Measurements from ENCODE around the gene ORAI2. TPM values are rescaled to one million over a fixed set of nuclear protein-coding genes. Genes with fewer than 3 reads are reported as not detected.

ORAI2 gene
- total and polyA plus RNA-seq, 10 of the 15 experiments (the other 5 are each of a cell fraction or from before 2014, with no cell fraction given) = 5.8 to 111 (median 46.9) TPM

GRCh38 chr7:102424787-102425218, 8.6 kb upstream of the ORAI2 start (continued):
- TF ChIP-seq WRNIP1 (IDR thresholded peaks at IDR 0.05; ENCODE audit: borderline replicate concordance, low read depth, low read length) (no peak), JUNB (IDR thresholded peaks at IDR 0.05) (no peak), YY1 (IDR thresholded peaks at IDR 0.05; ENCODE audit: low read depth, low read length) (0 out of 2 replicates have a peak, but pooled peaks have one; percentile 34), MEF2B (IDR thresholded peaks at IDR 0.05; ENCODE audit: partially characterized antibody, poor library complexity, severe bottlenecking) (peak; percentile 80), EZH2 (IDR thresholded peaks at IDR 0.05; ENCODE audit: borderline replicate concordance, control insufficient read depth, low read depth, low read length) (no peak), ZBTB33 (IDR thresholded peaks at IDR 0.05) (no peak), BACH1 (IDR thresholded peaks at IDR 0.05; ENCODE audit: borderline replicate concordance) (no peak), TBL1XR1 (IDR thresholded peaks at IDR 0.05; ENCODE audit: low read depth, low read length) (peak; percentile 61; the same call in 1 of the 2 replicates), PAX8 (IDR thresholded peaks at IDR 0.05) (no peak), CEBPZ (IDR thresholded peaks at IDR 0.05; ENCODE audit: low read depth, low read length) (no peak), CBFB (IDR thresholded peaks at IDR 0.05; ENCODE audit: low read depth) (peak; percentile 72), NFXL1 (IDR thresholded peaks at IDR 0.05; ENCODE audit: borderline replicate concordance) (no peak), HSF1 (IDR thresholded peaks at IDR 0.05; ENCODE audit: low read depth, low read length) (no peak), SKIL (IDR thresholded peaks at IDR 0.05; ENCODE audit: low read depth, poor library complexity, severe bottlenecking) (peak; percentile 89), ATF7 (IDR thresholded peaks at IDR 0.05; ENCODE audit: low read depth) (peak; percentile 40; the same call in 1 of the 2 replicates), FOS (IDR thresholded peaks at IDR 0.05; ENCODE audit: borderline replicate concordance, extremely low read depth, insufficient read length) (no peak), IRF4 (IDR thresholded peaks at IDR 0.05; ENCODE audit: low read depth, low read length) (no peak), MXI1 (IDR thresholded peaks at IDR 0.05; ENCODE audit: low read depth, low read length) (0 out of 2 replicates have a peak, but pooled peaks have one; percentile 46), ZNF217 (IDR thresholded peaks at IDR 0.05) (no peak), TCF3 (IDR thresholded peaks at IDR 0.05; ENCODE audit: borderline replicate concordance, insufficient read depth, low read depth, low read length) (no peak), CEBPB (IDR thresholded peaks at IDR 0.05; ENCODE audit: borderline replicate concordance in 1 of 2, low read depth in 2 of 2, low read length in 2 of 2) (no peak), IKZF2 (IDR thresholded peaks at IDR 0.05) (peak; percentile 60 to 71; a peak in 3 of 4 replicates), CREM (IDR thresholded peaks at IDR 0.05; ENCODE audit: low read depth) (no peak; the same call in 1 of the 2 replicates)

All from GM12878 (cell line).